GM19395 (cell line): ENCODE measurements around the gene SRM.
A peak's percentile ranks its signal among the peaks of the same experiment; 100 is the strongest.
"Not testable (repeated sequence)": the region's sequence is repeated elsewhere in the genome, so short reads cannot be mapped to it uniquely, and the experiment has no call there.

Source experiments
- ATAC-seq: cut with Tn5 transposase; IDR thresholded peaks from one replicate; pipeline ENCODE4 v1.9.1; 2021; ENCODE audit warnings: mild to moderate bottlenecking, moderate library complexity; ENCODE audit not compliant: unreplicated experiment

Gene SRM

GRCh38 chr1:11059968-11060830, at the start of gene SRM:
TSS of gene SRM (minus strand) at chr1:11060018. CDS start at chr1:11059943, 75 bp downstream.
- ATAC-seq = peak; percentile 69

- ATAC-seq = no peak
Observed at GRCh38 chr1:11109047-11109760, 49.4 kb upstream of the SRM start.

- ATAC-seq = no peak
Observed at GRCh38 chr1:11107599-11107998, 47.8 kb upstream of the SRM start.

GRCh38 chr1:11105586-11105985, 45.8 kb upstream of the SRM start:
- no peak for ATAC-seq

GRCh38 chr1:11101347-11101746, 41.5 kb upstream of the SRM start:
- ATAC-seq = no peak

GRCh38 chr1:11100806-11101205, 41.0 kb upstream of the SRM start:
- ATAC-seq = not testable (repeated sequence)

- ATAC-seq = no peak
Observed at GRCh38 chr1:11100149-11100493, 40.3 kb upstream of the SRM start.

- peak; percentile 92 for ATAC-seq
Observed at GRCh38 chr1:11099310-11100148, 39.7 kb upstream of the SRM start, which contains the start of gene EXOSC10. TSS of gene EXOSC10 (minus strand) at chr1:11099869. CDS start at chr1:11099831, 38 bp downstream.

GRCh38 chr1:11098931-11099309, 39.1 kb upstream of the SRM start:
- ATAC-seq = no peak

- not testable (repeated sequence) for ATAC-seq
Observed at GRCh38 chr1:11083784-11084183, 24.0 kb upstream of the SRM start.

GRCh38 chr1:11080931-11081330, 21.1 kb upstream of the SRM start:
- ATAC-seq = no peak

GRCh38 chr1:11078631-11079030, 18.8 kb upstream of the SRM start:
- no peak for ATAC-seq

GRCh38 chr1:11073398-11073797, 13.6 kb upstream of the SRM start:
- ATAC-seq = not testable (repeated sequence)

GRCh38 chr1:11072216-11072917, 12.5 kb upstream of the SRM start:
- no peak for ATAC-seq

- ATAC-seq = no peak
Observed at GRCh38 chr1:11071463-11072215, 11.8 kb upstream of the SRM start.

GRCh38 chr1:11070876-11071275, 11.1 kb upstream of the SRM start:
- no peak for ATAC-seq

GRCh38 chr1:11068600-11069473, 9.0 kb upstream of the SRM start:
- no peak for ATAC-seq

- ATAC-seq = no peak
Observed at GRCh38 chr1:11067716-11068599, 8.1 kb upstream of the SRM start.
